HG02943 (cell line): ENCODE results near the gene MELTF.

Experiments
- ATAC-seq: cut with Tn5 transposase; IDR thresholded peaks from one replicate; pipeline ENCODE4 v1.9.1; 2021; ENCODE audit warnings: mild to moderate bottlenecking, low read depth, moderate library complexity; ENCODE audit not compliant: unreplicated experiment

MELTF gene

DNA sequence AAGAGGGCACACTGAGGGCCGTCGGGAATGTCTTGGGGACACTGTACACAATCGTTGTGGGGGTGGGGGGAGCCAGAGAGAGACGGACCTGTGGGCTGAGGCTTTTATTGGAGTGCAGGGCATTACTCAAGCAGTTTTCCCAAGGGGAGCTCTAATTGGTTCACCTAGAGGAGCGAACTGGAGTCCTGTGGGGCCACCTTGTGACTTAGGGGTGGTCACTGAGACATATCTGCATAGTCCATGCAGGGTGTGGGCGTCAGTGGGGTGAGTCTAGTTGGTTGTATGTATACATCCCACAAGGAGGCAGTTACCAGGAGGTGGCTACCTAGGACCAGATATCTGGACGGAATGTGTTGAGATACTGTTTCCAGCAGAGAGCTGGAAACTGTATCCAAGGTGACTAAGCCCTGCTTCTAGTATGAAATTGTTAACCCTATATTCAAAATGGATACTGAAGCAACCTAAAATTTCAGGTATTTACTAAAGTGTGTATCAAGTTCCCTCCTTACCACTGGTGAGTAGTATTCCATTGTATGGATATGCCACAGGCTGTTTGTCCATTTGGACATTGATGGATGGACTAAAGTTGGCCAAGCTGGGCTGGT lies 58.4 kb downstream of the MELTF start:
- ATAC-seq = no peak

DNA sequence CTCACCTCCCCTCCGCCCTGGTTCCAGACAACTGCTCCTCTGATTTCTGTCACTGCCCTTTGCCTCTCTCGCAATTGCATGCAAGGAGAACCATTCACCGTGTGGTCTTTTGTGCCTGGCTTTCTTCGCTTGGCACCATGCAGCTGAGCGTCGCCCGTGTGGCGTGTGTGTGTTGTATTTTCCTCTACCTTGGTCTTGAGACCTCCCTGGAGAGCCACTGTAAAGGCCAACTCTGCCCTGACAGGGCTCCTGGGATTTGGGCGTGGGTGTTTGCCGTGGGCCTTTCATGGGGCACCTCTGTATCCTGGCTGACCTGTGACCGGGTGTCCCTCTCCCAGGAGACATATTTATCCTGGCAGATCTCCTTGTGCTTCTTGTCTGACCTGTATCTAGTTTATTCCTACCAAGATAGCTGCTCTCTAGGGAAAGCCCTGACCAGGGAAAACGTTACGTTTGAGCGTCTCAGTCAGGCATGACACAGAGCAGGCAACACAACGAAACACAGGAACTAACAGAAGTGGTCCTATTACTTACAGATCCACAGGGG lies 59.0 kb downstream of the MELTF start:
- ATAC-seq = no peak

GRCh38 chr3:196969660-196970546 lies 59.7 kb downstream of the MELTF start:
- ATAC-seq = no peak

- no peak for ATAC-seq
These were observed 60.4 kb downstream of the MELTF start for GRCh38 chr3:196969134-196969659.

GRCh38 chr3:196968233-196969133 lies 61.1 kb downstream of the MELTF start, which contains the start of gene PIGZ:
TSS of gene PIGZ (minus strand) at chr3:196968833. CDS start at chr3:196952031, 16,802 bp downstream.
- no peak for ATAC-seq

DNA sequence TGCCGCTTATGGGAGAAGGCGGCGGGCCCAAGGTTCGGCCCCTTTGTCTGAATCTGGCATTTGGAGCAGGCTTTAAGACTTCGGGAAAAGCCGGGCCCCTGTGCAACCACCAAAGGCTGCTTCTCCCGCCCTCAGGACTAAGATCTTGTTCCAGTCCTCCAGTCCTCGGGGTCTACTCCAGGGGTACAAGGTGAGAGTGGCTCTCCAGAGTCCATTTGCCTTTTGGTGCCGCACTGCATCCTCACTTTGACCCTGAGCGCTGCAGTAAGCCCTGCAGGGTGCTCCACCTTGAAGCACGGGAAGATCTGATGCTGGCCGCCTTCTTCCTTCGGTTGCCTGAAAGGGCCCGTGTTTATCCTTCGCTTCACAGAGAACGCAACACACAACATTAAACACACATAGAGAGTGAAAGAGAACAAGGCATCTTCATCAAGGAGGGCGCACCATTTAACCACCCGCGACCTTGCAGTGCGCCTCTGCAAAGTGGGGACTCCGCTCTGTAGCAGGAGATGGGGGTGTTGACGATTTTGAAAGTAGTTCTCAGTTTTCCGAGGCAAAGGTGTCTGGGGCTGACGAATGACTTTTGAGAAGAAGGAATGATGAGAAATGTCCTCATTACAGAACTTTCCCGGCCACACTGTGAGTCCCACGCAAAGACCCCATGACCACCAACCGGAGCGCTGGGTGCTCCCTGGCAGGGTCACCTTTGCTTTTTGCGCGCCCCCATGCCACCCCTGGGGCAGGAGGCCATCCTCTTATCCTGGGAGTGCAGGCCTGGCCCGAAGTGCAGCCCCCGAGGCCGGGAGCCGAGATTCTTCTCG lies 62.0 kb downstream of the MELTF start:
- no peak for ATAC-seq

- ATAC-seq = no peak
These were observed 62.9 kb downstream of the MELTF start for GRCh38 chr3:196966526-196967401.

DNA sequence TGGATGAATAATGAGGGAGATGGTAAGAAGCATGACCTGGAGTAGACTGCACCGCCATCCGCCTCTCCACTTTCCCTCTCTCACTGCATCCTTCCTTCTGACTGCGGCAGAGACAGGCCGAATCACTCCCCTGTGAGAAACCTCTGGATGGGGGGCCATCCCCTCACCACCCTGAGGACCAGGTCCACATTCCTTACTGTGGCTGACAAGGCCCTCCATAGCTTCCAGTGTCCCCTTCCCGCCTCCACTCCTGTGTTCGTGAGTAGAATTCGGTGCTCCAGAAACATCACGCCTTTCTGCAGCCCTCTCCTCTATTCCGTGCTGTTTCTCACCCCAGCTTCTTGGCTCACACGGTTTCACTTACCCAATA lies 63.8 kb downstream of the MELTF start:
- no peak for ATAC-seq

DNA sequence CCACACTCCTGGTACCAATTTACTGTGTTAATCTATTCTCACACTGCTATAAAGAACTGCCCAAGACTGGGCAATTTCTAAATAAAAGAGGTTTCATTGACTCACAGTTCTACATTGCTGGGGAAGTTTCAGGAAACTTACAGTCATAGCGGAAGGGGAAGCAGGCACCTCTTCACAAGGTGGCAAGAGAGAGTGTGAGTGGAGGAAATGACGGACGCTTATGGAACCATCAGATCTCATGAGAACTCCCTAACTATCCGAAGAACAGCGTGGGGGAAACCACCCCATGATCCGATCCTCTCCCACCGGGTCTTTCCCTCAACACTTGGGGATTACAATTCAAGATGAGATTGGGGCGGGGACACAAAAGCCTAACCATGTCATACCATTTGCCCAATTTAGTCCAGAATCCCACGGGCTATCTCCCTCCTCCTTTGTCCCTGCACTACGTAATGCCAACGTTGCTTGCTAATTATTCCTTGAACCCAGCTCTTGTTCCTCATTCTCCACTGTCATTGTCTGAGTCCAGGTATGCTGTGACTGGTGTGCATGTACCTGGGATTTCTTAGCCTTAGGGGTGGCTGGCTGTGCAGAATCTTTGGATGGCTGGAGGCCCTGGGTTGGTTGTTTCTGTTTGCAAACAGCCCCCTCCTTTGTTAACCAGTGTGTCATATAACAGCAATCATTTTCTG lies 64.4 kb downstream of the MELTF start:
- no peak for ATAC-seq

DNA sequence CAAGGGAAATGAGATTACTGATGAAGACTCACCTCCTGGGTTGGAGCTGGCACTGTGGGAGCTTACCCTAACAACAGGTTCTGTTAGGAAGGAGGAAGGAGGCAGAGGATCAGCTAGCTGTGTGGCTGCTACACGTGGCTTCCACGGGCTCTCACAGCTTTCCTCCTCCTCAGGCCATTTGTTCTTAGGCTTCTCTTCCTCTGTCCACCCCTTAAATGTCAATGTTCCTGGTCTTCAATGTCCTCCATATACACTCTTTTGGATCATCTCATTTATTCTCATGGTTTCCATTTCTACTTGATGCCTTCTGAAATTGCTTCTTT lies 66.0 kb downstream of the MELTF start:
- no peak for ATAC-seq

GRCh38 chr3:196962930-196963630 lies 66.5 kb downstream of the MELTF start:
- no peak for ATAC-seq

GRCh38 chr3:196962108-196962929 lies 67.3 kb downstream of the MELTF start:
- ATAC-seq = no peak

DNA sequence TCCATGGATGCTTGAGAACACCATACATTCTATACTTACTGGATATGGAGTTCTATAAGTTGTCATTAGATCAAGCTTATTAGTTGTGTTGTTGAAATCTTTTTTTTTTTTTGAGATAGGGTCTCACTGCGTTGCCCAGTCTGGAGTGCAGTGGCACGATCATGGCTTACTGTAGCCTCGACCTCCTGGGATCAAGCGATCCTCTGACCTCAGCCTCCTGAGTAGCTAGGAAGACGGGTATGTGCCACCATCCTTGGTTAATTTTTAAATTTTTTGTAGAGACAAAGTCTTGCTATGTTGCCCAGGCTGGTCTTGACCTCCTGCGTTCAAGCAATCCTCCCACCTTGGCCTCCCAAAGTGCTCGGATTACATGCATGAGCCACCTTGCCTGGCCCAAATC lies 74.8 kb downstream of the MELTF start:
- no peak for ATAC-seq
